Erythroblast (primary cell): Measurements from ENCODE around the gene FOCAD.

ENCODE experiments used
- GATA1 ChIP-seq: IDR thresholded peaks from 2 replicates; pipeline ENCODE4 v1.6.1; 2011; ENCODE audit warnings: low read depth, mild to moderate bottlenecking, control low read depth, low read length, moderate library complexity
- POLR2A ChIP-seq: IDR thresholded peaks from 2 replicates; pipeline ENCODE4 v1.6.1; 2011; ENCODE audit warnings: mild to moderate bottlenecking, low read length

DNA sequence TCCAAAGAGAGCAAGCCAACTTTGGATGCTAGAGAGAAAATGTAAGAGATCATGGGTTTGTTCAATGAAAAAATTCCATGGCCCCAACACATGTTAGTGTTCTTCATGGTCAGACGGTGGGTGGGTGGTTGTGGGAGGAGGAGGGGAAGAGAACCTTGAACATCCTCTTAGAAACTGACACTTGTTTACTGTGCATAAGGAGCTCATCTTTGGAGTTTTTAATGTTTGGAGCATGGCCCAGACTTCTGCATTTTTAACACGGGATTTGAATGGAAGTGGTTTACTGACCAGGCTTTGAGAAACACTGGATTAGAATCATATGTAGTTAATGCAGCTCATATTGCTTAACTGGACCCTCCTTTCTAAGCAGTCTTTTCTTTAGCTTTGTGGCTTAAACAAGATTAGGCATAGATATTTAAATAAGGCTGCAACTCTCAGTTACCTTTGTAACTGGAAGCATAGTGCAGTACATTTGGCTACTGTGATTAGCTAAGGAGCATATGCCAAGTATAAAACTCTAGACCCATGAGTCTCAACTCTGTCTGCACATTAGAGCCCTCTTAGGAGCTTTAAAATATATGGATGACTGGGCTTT is 60.1 kb downstream of the FOCAD start:
- TF ChIP-seq POLR2A (no peak), GATA1 (no peak)
